ENCODE data around the gene LBP. TPM values are rescaled to one million over a fixed set of nuclear protein-coding genes. Genes with fewer than 3 reads are reported as not detected.
A peak's percentile ranks its signal among the peaks of the same experiment; 100 is the strongest.

The LBP gene
- total RNA-seq, 2 donors from 2014 or later: 0.18 TPM; not detected in 1

DNA sequence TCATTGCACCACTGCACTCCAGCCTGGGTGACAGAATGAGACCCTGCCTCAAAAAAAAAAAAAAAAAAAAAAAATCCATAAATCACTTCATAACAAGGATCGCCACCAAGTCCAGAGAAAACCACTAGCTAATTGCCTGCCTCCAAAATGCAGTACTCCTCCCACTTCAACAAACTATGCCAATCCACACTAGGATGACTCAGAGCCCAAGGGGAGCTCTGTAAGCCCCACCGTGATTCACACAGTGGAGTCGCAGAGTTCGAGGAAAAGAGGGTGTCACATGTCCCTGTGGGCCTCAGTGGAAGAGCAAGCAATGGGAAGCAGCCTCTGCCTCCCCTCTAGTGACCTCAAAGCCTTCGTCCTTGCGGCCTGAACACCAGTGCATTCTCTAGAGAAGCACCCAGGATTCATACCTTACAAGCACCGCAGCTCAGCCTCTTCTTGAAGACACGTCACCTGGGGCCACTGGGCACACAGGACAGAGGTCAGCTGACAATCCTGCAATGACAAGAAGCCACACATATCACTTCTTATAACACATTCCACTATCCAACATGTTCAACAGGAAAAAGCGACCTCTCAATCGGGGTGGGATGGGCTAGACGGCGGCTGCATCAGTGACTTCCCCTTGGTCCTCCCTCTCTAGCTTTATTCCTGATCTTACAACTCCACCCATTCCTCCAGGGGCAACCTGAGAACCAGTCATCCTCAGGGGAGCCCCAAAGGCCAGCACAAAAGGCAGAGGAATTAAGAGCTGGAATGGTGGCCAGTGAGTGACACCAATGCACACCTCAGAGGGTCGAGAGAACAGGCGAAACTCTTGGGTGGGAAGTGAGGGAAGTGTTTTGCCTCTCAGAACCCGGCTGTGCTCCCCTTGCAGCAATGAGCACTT is 80.0 kb downstream of the LBP start:
- DNase-seq: no peak
- Histone ChIP-seq H3K4me3 (ENCODE audit: low read length) (no peak overlapping the region), H3K9me3 (ENCODE audit: control insufficient read depth, low read length) (no peaks in the 10 kb centered on the region), H3K36me3 (ENCODE audit: control insufficient read depth, insufficient read depth, low read length) (peaks cover 95% of the 10 kb centered on the region), H3K9ac (ENCODE audit: extremely low read depth, low read length, poor library complexity, severe bottlenecking) (no peak overlapping the region), H3K27ac (ENCODE audit: low read depth, low read length) (no peak overlapping the region), H3K4me1 (ENCODE audit: control insufficient read depth, insufficient read depth, low read length) (no peaks in the 10 kb centered on the region), H3K27me3 (ENCODE audit: control insufficient read depth, insufficient read depth, low read length, poor library complexity, severe bottlenecking) (no peaks in the 10 kb centered on the region)
- Mint-ChIP-seq H3K27ac (peak overlapping the region; percentile 45), H3K9me3 (no peaks in the 10 kb centered on the region), H3K4me3 (no peak overlapping the region), H3K27me3 (ENCODE audit: insufficient read depth) (no peaks in the 10 kb centered on the region), H3K4me1 (no peaks in the 10 kb centered on the region), H3K36me3 (ENCODE audit: low read depth) (peaks cover 89% of the 10 kb centered on the region)
- WGBS, 2 experiments (ENCODE audit: insufficient coverage in 1 of 2, insufficient read length in 1 of 2): 89 to 92% methylated on average over 8 to 15 of the region's 15 CpGs
- no peak for TF ChIP-seq CTCF (conservative IDR thresholded peaks at IDR 0.05)

Other genes starting within 250 kb of the LBP start
- gene TGM2, start 181.2 kb upstream of the LBP start, total RNA-seq: under 1 TPM; 0.27 to 0.37 TPM
- not detected for gene KIAA1755, start 85.7 kb upstream of the LBP start, total RNA-seq
- gene BPI, start 42.3 kb upstream of the LBP start, total RNA-seq: not detected
- 10 to 100 TPM; 36.7 to 45.9 TPM for gene SNHG17, start 88.8 kb downstream of the LBP start, total RNA-seq
- gene RALGAPB, start 126.4 kb downstream of the LBP start, total RNA-seq: 10 to 100 TPM; 38.3 to 45.5 TPM
- gene ADIG, start 234.7 kb downstream of the LBP start, total RNA-seq: not detected

Data from endodermal cell (in vitro differentiated cells).